Mesothelial cell of epicardium (in vitro differentiated cells): ENCODE results near the gene CLASP2. TPM values are rescaled to one million over a fixed set of nuclear protein-coding genes. Genes with fewer than 3 reads are reported as not detected.
"Not testable (repeated sequence)": the region's sequence is repeated elsewhere in the genome, so short reads cannot be mapped to it uniquely, and the experiment has no call there.

ENCODE experiments used
- DNase-seq, 2 experiments: peaks; one replicate each; pipeline ENCODE4 v3.0.0; 2021; ENCODE audit warnings: low spot score in 2 of 2; ENCODE audit not compliant: unreplicated experiment in 2 of 2
- H3K27ac Mint-ChIP-seq: 2 replicates; pipeline ENCODE4 v1.8.0; 2021; ENCODE audit warnings: mixed read lengths
- H3K27me3 Mint-ChIP-seq: 2 replicates; pipeline ENCODE4 v1.8.0; 2021; ENCODE audit warnings: low read depth, mixed read lengths
- H3K36me3 Mint-ChIP-seq: 2 replicates; pipeline ENCODE4 v1.8.0; 2021; ENCODE audit warnings: mixed read lengths
- H3K4me1 Mint-ChIP-seq: 2 replicates; pipeline ENCODE4 v1.8.0; 2021; ENCODE audit warnings: mixed read lengths
- H3K4me3 Mint-ChIP-seq: 2 replicates; pipeline ENCODE4 v1.8.0; 2021; ENCODE audit warnings: mild to moderate bottlenecking, moderate library complexity, mixed read lengths
- H3K9me3 Mint-ChIP-seq: 2 replicates; pipeline ENCODE4 v1.8.0; 2021; ENCODE audit warnings: mixed read lengths
- total RNA-seq: library from RNA; stranded (reverse); gene quantifications from 3 replicates; pipeline ENCODE4 v1.2.1, GENCODE V29; 2021
- TF ChIP-seq, protein P1 (sequence below): fragments of 200-600 bp; sonication (generic); IDR thresholded peaks from one replicate; pipeline ENCODE4 v1.5.0; 2021; ENCODE audit warnings: antibody characterized with exemption; ENCODE audit not compliant: unreplicated experiment

The CLASP2 gene
- total RNA-seq, 1 donor from 2014 or later, result 64.4 TPM

DNA sequence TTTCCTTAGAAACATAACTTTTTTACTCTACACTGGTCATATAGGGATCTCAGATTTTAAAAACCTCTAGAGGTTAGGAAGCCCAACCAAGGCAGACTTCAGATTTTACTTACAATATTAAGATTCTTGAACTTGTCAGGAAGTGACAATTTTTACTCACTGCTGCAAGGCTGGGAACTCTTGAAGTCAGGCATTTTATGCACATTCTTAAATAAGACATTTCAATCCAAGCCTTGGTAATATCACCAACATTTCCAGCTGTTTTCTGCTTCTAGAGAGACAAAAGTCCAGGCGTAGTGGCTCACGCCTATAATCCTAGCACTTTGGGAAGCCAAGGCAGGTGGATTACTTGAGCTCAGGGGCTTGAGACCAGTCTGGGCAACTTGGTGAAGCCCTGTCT, 244.2 kb downstream of the CLASP2 start:
- no peak overlapping the region for H3K4me3 Mint-ChIP-seq
- no peaks in the 10 kb centered on the region for H3K9me3 Mint-ChIP-seq
- H3K27ac Mint-ChIP-seq, result no peak overlapping the region
- TF ChIP-seq, protein P1, sequence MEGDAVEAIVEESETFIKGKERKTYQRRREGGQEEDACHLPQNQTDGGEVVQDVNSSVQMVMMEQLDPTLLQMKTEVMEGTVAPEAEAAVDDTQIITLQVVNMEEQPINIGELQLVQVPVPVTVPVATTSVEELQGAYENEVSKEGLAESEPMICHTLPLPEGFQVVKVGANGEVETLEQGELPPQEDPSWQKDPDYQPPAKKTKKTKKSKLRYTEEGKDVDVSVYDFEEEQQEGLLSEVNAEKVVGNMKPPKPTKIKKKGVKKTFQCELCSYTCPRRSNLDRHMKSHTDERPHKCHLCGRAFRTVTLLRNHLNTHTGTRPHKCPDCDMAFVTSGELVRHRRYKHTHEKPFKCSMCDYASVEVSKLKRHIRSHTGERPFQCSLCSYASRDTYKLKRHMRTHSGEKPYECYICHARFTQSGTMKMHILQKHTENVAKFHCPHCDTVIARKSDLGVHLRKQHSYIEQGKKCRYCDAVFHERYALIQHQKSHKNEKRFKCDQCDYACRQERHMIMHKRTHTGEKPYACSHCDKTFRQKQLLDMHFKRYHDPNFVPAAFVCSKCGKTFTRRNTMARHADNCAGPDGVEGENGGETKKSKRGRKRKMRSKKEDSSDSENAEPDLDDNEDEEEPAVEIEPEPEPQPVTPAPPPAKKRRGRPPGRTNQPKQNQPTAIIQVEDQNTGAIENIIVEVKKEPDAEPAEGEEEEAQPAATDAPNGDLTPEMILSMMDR, result no peak
- H3K36me3 Mint-ChIP-seq, result peaks cover 1% of the 10 kb centered on the region
- no peaks in the 10 kb centered on the region for H3K4me1 Mint-ChIP-seq
- no peak for DNase-seq
- H3K27me3 Mint-ChIP-seq, result no peaks in the 10 kb centered on the region

DNA sequence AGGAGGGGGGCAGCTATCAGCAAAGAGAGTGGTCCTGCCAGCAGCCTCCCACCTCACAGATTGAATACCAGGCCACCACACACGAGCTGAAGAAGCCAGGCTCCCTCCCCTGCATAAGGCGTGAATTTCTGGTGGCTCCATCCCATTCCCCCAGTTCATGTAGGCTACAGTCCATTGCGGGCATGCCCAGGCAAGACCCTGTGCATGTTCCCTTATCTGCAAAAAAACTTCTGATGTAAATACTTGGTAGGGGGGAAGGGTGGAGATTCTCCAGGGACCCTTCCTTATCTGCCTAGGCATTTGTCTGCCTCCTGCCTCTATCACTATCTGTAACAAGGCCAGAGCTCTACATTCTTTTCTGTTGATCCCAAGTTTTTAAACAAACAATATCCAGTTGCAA, 250.3 kb downstream of the CLASP2 start:
- H3K27ac Mint-ChIP-seq, result no peak overlapping the region
- no peak overlapping the region for H3K4me3 Mint-ChIP-seq
- H3K36me3 Mint-ChIP-seq, result peaks cover 11% of the 10 kb centered on the region

DNA sequence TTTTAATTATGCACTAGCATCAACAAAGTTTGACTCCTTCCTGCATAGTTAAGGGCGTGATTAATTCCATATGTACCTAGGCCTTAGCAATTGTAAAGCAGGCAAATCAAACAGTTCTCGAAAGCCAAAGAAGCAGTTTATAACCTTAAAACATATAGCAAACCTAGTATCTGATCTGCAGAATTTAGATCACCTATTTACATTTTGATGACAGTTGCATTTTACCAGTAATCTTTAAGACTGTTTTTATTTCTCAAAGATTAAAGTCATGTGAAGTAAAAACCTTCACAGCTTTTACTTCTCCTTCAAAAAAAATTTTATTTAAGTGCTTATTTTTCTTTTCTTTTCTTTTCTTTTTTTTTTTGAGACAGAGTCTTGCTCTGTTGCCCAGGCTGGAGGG, 257.0 kb downstream of the CLASP2 start:
- no peaks in the 10 kb centered on the region for H3K27me3 Mint-ChIP-seq
- DNase-seq, result no peak
- H3K27ac Mint-ChIP-seq, result no peak overlapping the region
- H3K4me3 Mint-ChIP-seq, result no peak overlapping the region
- no peaks in the 10 kb centered on the region for H3K4me1 Mint-ChIP-seq
- TF ChIP-seq, protein P1, result no peak
- H3K36me3 Mint-ChIP-seq, result peaks cover 26% of the 10 kb centered on the region
- peaks cover 36% of the 10 kb centered on the region for H3K9me3 Mint-ChIP-seq

More for the DNA sequence above, 250.3 kb downstream of the CLASP2 start:
- Mint-ChIP-seq H3K4me1 (no peaks in the 10 kb centered on the region), H3K9me3 (peaks cover 19% of the 10 kb centered on the region), H3K27me3 (no peaks in the 10 kb centered on the region)
- TF ChIP-seq, protein P1, result no peak
- no peak for DNase-seq

DNA sequence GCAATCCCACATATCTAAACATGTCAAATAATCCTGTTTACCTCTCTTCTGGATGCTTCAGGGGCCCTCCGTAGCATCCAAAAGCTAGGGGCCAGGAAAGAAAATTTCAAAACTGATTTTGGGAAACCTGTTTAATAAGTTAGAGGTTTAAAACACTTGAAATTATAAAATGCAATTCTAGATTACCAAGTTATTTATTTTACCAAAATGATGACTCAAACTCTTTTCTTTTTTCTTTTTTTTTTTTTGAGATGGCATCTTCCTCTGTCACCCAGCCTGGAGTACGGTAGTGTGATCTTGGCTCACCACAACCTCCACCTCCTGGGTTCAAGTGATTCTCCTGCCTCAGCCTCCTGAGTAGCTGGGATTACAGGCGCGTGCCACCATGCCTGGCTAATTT, 258.5 kb downstream of the CLASP2 start:
- not testable (repeated sequence) for H3K27me3 Mint-ChIP-seq, H3K27ac Mint-ChIP-seq, DNase-seq, H3K4me1 Mint-ChIP-seq, H3K4me3 Mint-ChIP-seq
- Mint-ChIP-seq H3K36me3 (peaks cover 38% of the 10 kb centered on the region), H3K9me3 (peaks cover 45% of the 10 kb centered on the region)

DNA sequence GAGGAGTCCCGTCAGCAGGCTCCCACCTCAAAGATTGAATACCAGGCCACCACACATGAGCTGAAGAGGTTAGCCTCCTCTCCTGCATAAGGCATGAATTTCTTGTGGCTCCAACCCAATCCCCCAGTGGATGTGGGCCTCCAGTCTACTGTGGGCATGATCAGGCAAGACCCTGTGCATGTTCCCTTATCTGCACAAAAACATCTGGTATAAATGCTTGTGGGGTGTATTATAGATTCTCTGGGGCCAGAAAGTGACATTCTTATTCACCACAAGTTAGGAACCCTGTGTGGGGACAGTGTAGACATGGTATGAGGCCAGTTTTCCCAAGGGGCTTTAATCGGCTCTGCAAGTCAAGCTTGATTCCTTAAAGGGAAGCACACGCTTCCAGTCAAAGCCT, 259.6 kb downstream of the CLASP2 start:
- Mint-ChIP-seq H3K27me3 (no peaks in the 10 kb centered on the region), H3K36me3 (peaks cover 47% of the 10 kb centered on the region), H3K4me1 (no peaks in the 10 kb centered on the region), H3K9me3 (peaks cover 51% of the 10 kb centered on the region), H3K27ac (no peak overlapping the region), H3K4me3 (no peak overlapping the region)
- TF ChIP-seq, protein P1, result no peak
- no peak for DNase-seq

DNA sequence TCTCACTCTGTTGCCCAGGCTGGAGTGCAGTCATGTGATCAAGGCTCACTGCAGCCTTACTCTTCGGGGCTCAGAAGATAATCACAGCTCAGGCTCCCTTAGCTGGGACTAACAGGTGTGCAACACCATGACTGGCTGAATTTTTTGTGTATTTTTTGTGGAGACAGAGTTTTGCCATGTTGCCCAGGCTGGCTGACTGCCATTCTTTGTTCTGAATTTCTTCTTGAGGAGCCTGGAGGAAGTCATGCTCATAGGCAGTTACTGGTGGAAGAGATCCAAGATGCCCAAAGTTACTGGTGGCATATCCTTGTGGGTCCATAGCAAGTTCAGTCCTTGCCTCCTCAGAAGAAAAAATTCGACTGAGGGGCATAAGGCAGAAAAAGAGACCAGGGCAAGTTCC, 261.3 kb downstream of the CLASP2 start:
- Mint-ChIP-seq H3K4me3 (no peak overlapping the region), H3K27ac (no peak overlapping the region), H3K4me1 (peaks cover 8% of the 10 kb centered on the region), H3K27me3 (no peaks in the 10 kb centered on the region), H3K9me3 (peaks cover 42% of the 10 kb centered on the region), H3K36me3 (peaks cover 57% of the 10 kb centered on the region)
- TF ChIP-seq, protein P1, result no peak
- no peak for DNase-seq
